Measurements from ENCODE around the gene SLC2A4RG. TPM values are rescaled to one million over a fixed set of nuclear protein-coding genes. Genes with fewer than 3 reads are reported as not detected.
A peak's percentile ranks its signal among the peaks of the same experiment; 100 is the strongest.

Gene SLC2A4RG
- total RNA-seq, 1 donor from 2014 or later = 65.6 TPM

- Mint-ChIP-seq H3K9me3 (ENCODE audit: unreplicated experiment) (no peaks in the 10 kb centered on the region), H3K36me3 (ENCODE audit: low read depth, unreplicated experiment) (peaks cover 3% of the 10 kb centered on the region), H3K27me3 (ENCODE audit: low read depth, unreplicated experiment) (no peaks in the 10 kb centered on the region), H3K4me3 (ENCODE audit: unreplicated experiment) (no peak overlapping the region), H3K27ac (ENCODE audit: unreplicated experiment) (peak overlapping the region; percentile 7), H3K4me1 (ENCODE audit: low read depth, unreplicated experiment) (peaks cover 6% of the 10 kb centered on the region)
- Histone ChIP-seq H3K4me3 (ENCODE audit: insufficient read depth, low read depth, low read length) (no peak overlapping the region), H3K9ac (ENCODE audit: low read length) (peak overlapping the region; percentile 58), H3K4me2 (ENCODE audit: low read length) (peak overlapping the region; percentile 82), H3K4me1 (ENCODE audit: insufficient read depth, low read length) (peaks cover 36% of the 10 kb centered on the region), H3K79me2 (ENCODE audit: insufficient read depth, low read length) (peaks cover 14% of the 10 kb centered on the region), H3K27ac (ENCODE audit: low read depth, low read length) (no peak overlapping the region), H3K36me3 (ENCODE audit: insufficient read depth, low read length) (no peaks in the 10 kb centered on the region), H3K9me3 (ENCODE audit: insufficient read depth, low read depth, low read length) (no peaks in the 10 kb centered on the region), H3K27me3 (ENCODE audit: insufficient read depth, low read length) (no peaks in the 10 kb centered on the region), H4K20me1 (ENCODE audit: insufficient read depth, low read length) (no peaks in the 10 kb centered on the region), H2AFZ (ENCODE audit: low read depth, low read length) (no peak overlapping the region)
- DNase-seq (ENCODE audit: low read depth) = no peak
- no peak for FAIRE-seq
- TF ChIP-seq EZH2 (IDR thresholded peaks at IDR 0.05; ENCODE audit: insufficient read depth, low read length) (no peak), CTCF (IDR thresholded peaks at IDR 0.05; ENCODE audit: insufficient read depth, low read depth, low read length) (no peak)
These were observed 43.9 kb upstream of the SLC2A4RG start for GRCh38 chr20:63695424-63696305.

- Mint-ChIP-seq H3K9me3 (ENCODE audit: unreplicated experiment) (no peaks in the 10 kb centered on the region), H3K4me3 (ENCODE audit: unreplicated experiment) (no peak overlapping the region), H3K27ac (ENCODE audit: unreplicated experiment) (peak overlapping the region; percentile 7)
These were observed 43.3 kb upstream of the SLC2A4RG start for GRCh38 chr20:63696306-63696627.

More at GRCh38 chr20:63696306-63696627, 43.3 kb upstream of the SLC2A4RG start:
- H3K79me2 ChIP-seq (ENCODE audit: insufficient read depth, low read length) = peaks cover 14% of the 10 kb centered on the region
- peak overlapping the region; percentile 42 for H3K27ac ChIP-seq (ENCODE audit: low read depth, low read length)
- peak overlapping the region; percentile 82 for H3K4me2 ChIP-seq (ENCODE audit: low read length)
- no peak overlapping the region for H2AFZ ChIP-seq (ENCODE audit: low read depth, low read length)
- H3K9me3 ChIP-seq (ENCODE audit: insufficient read depth, low read depth, low read length) = no peaks in the 10 kb centered on the region
- TF ChIP-seq CTCF (IDR thresholded peaks at IDR 0.05; ENCODE audit: insufficient read depth, low read depth, low read length) (no peak), EZH2 (IDR thresholded peaks at IDR 0.05; ENCODE audit: insufficient read depth, low read length) (no peak)
- no peaks in the 10 kb centered on the region for H3K27me3 ChIP-seq (ENCODE audit: insufficient read depth, low read length)
- no peaks in the 10 kb centered on the region for H3K36me3 ChIP-seq (ENCODE audit: insufficient read depth, low read length)
- Mint-ChIP-seq H3K36me3 (ENCODE audit: low read depth, unreplicated experiment) (peaks cover 3% of the 10 kb centered on the region), H3K27me3 (ENCODE audit: low read depth, unreplicated experiment) (no peaks in the 10 kb centered on the region), H3K4me1 (ENCODE audit: low read depth, unreplicated experiment) (peaks cover 6% of the 10 kb centered on the region)
- no peaks in the 10 kb centered on the region for H4K20me1 ChIP-seq (ENCODE audit: insufficient read depth, low read length)
- DNase-seq (ENCODE audit: low read depth) = peak; percentile 33
- FAIRE-seq = no peak
- no peak overlapping the region for H3K4me3 ChIP-seq (ENCODE audit: insufficient read depth, low read depth, low read length)
- H3K4me1 ChIP-seq (ENCODE audit: insufficient read depth, low read length) = peaks cover 36% of the 10 kb centered on the region
- peak overlapping the region; percentile 58 for H3K9ac ChIP-seq (ENCODE audit: low read length)
